Peyer's patch (tissue), 4 donors: ENCODE data around the gene L3MBTL4. TPM values are rescaled to one million over a fixed set of nuclear protein-coding genes. Genes with fewer than 3 reads are reported as not detected.
"Not testable (repeated sequence)": the region's sequence is repeated elsewhere in the genome, so short reads cannot be mapped to it uniquely, and the experiment has no call there.

Experiments
- DNase-seq, 3 donors: peaks; one replicate each; pipeline ENCODE4 v3.0.0-alpha.2; 2017 to 2019
- H3K27ac ChIP-seq, 4 donors: fragments of 200-600 bp; sonication (generic); one replicate each; pipeline ENCODE4 v1.5.1; 2016 to 2019
- H3K27me3 ChIP-seq, 2 donors: fragments of 200-600 bp; sonication (generic); one replicate each; pipeline ENCODE4 v1.5.1; 2019
- H3K36me3 ChIP-seq, 3 donors: fragments of 200-600 bp; sonication (generic); one replicate each; pipeline ENCODE4 v1.5.1; 2016 to 2019
- H3K4me1 ChIP-seq, 4 donors: fragments of 200-600 bp; sonication (generic); one replicate each; pipeline ENCODE4 v1.5.1; 2016 to 2019
- H3K4me3 ChIP-seq, 4 donors: fragments of 200-600 bp; sonication (generic); 1 replicate in 3 of 4; 2 replicates in 1 of 4; pipeline ENCODE4 v1.5.1; 2016 to 2019; ENCODE audit warnings: mild to moderate bottlenecking in 1 of 4
- H3K9me3 ChIP-seq, 4 donors: fragments of 200-600 bp; sonication (generic); one replicate each; pipeline ENCODE4 v1.5.1; 2016 to 2019; ENCODE audit warnings: mild to moderate bottlenecking in 1 of 4
- POLR2A ChIP-seq, 2 donors: fragments of 450-650 bp; IDR thresholded peaks; one replicate each; pipeline ENCODE4 v1.5.1; 2017; ENCODE audit warnings: antibody characterized with exemption in 2 of 2, mild to moderate bottlenecking in 2 of 2, moderate library complexity in 2 of 2
- total RNA-seq, 4 donors: library from RNA; depleted of rRNA; stranded (reverse); fragments of >200 nt; gene quantifications; one replicate each; pipeline ENCODE4 v1.1.0, GENCODE V29; 2016
- TF ChIP-seq, protein P1 (sequence below), 6 experiments: fragments of 450-650 bp in 4 of 6; fragments of 200-600 bp in 2 of 6; sonication (generic) in 1 of 6; IDR thresholded peaks; one replicate each; pipeline ENCODE4 v1.5.1; 2017 to 2019; ENCODE audit warnings: antibody characterized with exemption in 6 of 6, mild to moderate bottlenecking in 3 of 6, moderate library complexity in 1 of 6

The L3MBTL4 gene
- total RNA-seq, 4 donors from 2014 or later = 6.5 to 25.6 (median 13.7) TPM

DNA sequence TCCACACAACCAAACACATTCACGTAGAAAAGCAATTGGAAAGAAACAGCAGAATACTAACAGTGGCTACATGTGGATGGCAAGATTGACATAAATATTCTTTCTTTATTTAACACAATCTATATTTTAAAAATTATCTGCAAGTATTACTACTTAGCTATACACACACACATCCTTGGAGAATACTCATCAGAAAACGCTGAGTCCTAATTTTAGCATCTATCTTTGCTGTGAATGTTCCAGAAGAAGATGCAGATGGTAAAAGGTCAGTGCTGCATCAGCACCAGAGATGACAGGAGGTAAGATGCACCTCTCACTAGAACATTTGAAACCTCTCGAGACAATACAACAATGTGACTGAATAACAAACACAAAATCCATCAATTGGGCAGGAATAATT is 148.5 kb downstream of the L3MBTL4 start:
- TF ChIP-seq, protein P1, sequence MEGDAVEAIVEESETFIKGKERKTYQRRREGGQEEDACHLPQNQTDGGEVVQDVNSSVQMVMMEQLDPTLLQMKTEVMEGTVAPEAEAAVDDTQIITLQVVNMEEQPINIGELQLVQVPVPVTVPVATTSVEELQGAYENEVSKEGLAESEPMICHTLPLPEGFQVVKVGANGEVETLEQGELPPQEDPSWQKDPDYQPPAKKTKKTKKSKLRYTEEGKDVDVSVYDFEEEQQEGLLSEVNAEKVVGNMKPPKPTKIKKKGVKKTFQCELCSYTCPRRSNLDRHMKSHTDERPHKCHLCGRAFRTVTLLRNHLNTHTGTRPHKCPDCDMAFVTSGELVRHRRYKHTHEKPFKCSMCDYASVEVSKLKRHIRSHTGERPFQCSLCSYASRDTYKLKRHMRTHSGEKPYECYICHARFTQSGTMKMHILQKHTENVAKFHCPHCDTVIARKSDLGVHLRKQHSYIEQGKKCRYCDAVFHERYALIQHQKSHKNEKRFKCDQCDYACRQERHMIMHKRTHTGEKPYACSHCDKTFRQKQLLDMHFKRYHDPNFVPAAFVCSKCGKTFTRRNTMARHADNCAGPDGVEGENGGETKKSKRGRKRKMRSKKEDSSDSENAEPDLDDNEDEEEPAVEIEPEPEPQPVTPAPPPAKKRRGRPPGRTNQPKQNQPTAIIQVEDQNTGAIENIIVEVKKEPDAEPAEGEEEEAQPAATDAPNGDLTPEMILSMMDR (IDR thresholded peaks at IDR 0.05) = no peak
- TF ChIP-seq POLR2A (IDR thresholded peaks at IDR 0.05) = no peak
- Histone ChIP-seq H3K27me3 (no peaks in the 10 kb centered on the region), H3K27ac (no peak overlapping the region)

DNA sequence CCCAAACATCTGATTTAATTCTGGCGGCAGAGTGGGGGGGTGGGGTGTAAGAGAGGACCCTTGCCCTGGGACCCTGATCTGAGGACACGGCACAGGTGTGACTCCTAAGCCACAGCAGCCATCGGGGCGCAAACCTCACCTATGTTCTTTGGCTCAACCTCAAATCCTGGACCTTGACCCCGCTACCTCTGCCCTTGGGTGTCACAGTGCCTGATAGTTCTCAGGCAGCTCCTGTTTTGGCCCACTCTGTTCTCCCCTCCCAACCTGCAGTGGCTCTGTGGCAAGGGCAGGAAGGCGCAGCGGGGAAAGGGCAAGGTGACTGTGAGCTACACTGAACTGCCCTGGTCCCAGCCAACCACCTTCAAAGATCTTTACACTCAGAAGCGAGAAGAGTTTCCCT is 152.8 kb downstream of the L3MBTL4 start:
- no peak for TF ChIP-seq POLR2A (IDR thresholded peaks at IDR 0.05)
- TF ChIP-seq, protein P1 (IDR thresholded peaks at IDR 0.05) = no peak
- H3K27ac ChIP-seq = no peak overlapping the region

More for the DNA sequence above, 148.5 kb downstream of the L3MBTL4 start:
- H3K4me1 ChIP-seq = no peaks in the 10 kb centered on the region
- H3K4me3 ChIP-seq = no peak overlapping the region
- H3K9me3 ChIP-seq = no peaks in the 10 kb centered on the region
- H3K36me3 ChIP-seq = no peaks in the 10 kb centered on the region
- no peak for DNase-seq

DNA sequence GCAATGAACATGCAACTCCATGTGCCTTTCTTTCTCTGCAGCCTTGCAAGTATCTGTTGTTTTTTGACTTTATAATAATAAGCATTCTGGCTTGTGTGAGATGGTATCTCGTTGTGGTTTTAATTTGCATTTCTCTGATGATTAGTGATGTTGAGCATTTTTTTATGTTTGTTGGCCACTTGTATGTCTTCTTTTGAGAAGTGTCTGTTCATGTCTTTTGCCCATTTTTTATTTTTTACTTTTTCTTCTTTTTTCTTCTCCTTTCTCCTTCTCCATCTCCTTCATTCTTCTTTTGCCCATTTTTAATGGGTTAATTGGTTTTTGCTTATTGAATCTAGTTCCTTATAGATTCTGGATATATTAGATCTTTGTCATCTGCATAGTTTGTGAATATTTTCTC is 155.4 kb downstream of the L3MBTL4 start:
- H3K27ac ChIP-seq, H3K4me3 ChIP-seq, H3K9me3 ChIP-seq, DNase-seq, H3K36me3 ChIP-seq, H3K27me3 ChIP-seq, H3K4me1 ChIP-seq: not testable (repeated sequence)

More for the DNA sequence above, 152.8 kb downstream of the L3MBTL4 start:
- H3K9me3 ChIP-seq = peaks cover 0 to 9% (median 0%) of the 10 kb centered on the region in 4 donors
- no peaks in the 10 kb centered on the region for H3K27me3 ChIP-seq
- H3K4me1 ChIP-seq = no peaks in the 10 kb centered on the region
- DNase-seq = no peak
- H3K4me3 ChIP-seq = no peak overlapping the region
- H3K36me3 ChIP-seq = no peaks in the 10 kb centered on the region

DNA sequence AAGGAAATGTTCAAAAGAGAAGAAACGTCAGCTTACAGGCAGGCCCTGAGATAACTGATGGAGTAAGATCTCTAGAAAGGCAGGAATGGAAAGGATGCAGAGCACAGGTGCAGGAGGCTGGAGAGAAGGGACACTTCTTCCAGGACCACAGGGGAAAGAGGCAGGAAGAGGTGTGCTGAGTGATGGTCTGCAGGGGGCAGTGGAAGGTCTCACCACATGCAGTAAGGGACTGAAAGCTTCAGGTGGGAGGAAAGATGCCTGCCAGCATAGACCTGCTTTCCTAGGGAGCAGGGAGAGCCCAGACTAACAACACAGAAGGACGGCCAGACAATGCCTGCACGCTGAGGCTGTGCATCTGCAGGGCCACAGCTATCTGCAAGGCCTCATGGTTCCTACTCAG is 156.8 kb downstream of the L3MBTL4 start:
- no peaks in the 10 kb centered on the region for H3K27me3 ChIP-seq
- no peak overlapping the region for H3K27ac ChIP-seq
- H3K4me3 ChIP-seq = no peak overlapping the region
- no peaks in the 10 kb centered on the region for H3K36me3 ChIP-seq
- TF ChIP-seq, protein P1 (IDR thresholded peaks at IDR 0.05) = no peak
- peaks cover 0 to 4% (median 0%) of the 10 kb centered on the region in 4 donors for H3K4me1 ChIP-seq
- H3K9me3 ChIP-seq = peaks cover 0 to 9% (median 0%) of the 10 kb centered on the region in 4 donors
- no peak for DNase-seq

DNA sequence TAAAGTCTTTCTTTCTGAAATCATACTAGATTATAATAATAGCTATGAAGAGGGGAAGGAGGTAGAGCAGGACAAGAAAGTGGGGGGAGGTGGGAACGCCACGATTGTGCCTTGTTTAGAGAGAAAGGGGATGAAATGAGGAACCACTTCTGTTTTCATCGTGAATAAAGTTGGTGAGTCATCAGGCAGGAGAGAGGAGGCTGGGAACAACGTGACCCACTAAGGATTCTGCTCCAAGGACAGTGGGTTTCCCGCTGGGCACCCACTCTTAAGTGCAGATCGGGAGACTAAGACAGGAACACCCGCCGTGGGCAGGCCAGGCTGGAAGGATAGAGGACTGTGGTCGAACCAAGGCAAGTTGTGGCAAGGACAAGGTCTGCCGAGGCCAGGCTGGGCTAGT is 158.2 kb downstream of the L3MBTL4 start:
- peaks cover 0 to 9% (median 0%) of the 10 kb centered on the region in 4 donors for H3K9me3 ChIP-seq
- H3K36me3 ChIP-seq = no peaks in the 10 kb centered on the region
- H3K27me3 ChIP-seq = no peaks in the 10 kb centered on the region
- no peak for DNase-seq
- TF ChIP-seq POLR2A (IDR thresholded peaks at IDR 0.05) = no peak
- TF ChIP-seq, protein P1 (IDR thresholded peaks at IDR 0.05) = no peak
- H3K27ac ChIP-seq = peak overlapping the region in 1 of 4 donors; percentile 20
- H3K4me1 ChIP-seq = peaks cover 0 to 4% (median 0%) of the 10 kb centered on the region in 4 donors
- no peak overlapping the region for H3K4me3 ChIP-seq

DNA sequence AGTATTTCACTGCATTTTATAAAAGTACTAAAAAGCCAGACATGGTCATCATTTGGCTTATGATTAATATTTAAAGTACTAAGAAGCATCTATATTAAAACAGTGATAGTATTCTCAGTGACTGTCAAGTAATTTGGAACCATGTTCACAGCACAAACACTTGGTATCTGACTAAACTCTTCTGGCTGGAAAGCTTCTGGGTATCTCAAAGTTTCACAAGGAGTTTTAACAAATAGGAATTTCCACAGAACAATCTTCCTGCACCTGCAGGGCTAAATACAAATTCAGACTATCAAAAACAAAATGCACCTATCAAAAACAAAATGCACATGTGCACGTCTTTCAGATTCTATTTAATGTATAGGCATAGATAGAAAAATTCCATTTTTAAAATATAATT is 158.8 kb downstream of the L3MBTL4 start:
- H3K27ac ChIP-seq = no peak overlapping the region
- TF ChIP-seq, protein P1 (IDR thresholded peaks at IDR 0.05) = no peak
- no peak for TF ChIP-seq POLR2A (IDR thresholded peaks at IDR 0.05)
- peaks cover 0 to 4% (median 0%) of the 10 kb centered on the region in 4 donors for H3K4me1 ChIP-seq

More for the DNA sequence above, 158.8 kb downstream of the L3MBTL4 start:
- Histone ChIP-seq H3K4me3 (no peak overlapping the region), H3K9me3 (peaks cover 0 to 9% (median 0%) of the 10 kb centered on the region in 4 donors), H3K27me3 (no peaks in the 10 kb centered on the region), H3K36me3 (no peaks in the 10 kb centered on the region)
- no peak for DNase-seq
